K562 (cell line): ENCODE data around the gene PEX10. TPM values are rescaled to one million over a fixed set of nuclear protein-coding genes. Genes with fewer than 3 reads are reported as not detected.
"Not testable (repeated sequence)": the region's sequence is repeated elsewhere in the genome, so short reads cannot be mapped to it uniquely, and the experiment has no call there.

Source experiments
- ATAC-seq: fragments of 200-7000 bp; cut with Tn5 transposase; 3 replicates; pipeline ENCODE4 v1.9.1; 2020; ENCODE audit warnings: moderate library complexity
- BruUV-seq: library from RNA; stranded (reverse); fragments of 400-500 nt; replicated peaks from 2 replicates; lab custom pipeline; 2021; lab: Mats Ljungman, UMichigan
- CTCF ChIA-PET: fragments of 300-600 bp; formaldehyde crosslinking; extraction: SDS; loops from one replicate; lab custom pipeline; 2021; ENCODE audit warnings: low intra/inter-chr PET ratio; lab: Yijun Ruan, JAX
- POLR2A ChIA-PET: fragments of 300-600, 350-650 bp; sonication (Branson Sonifier 250); formaldehyde crosslinking; extraction: SDS; loops from one replicate; lab custom pipeline; 2021; ENCODE audit warnings: antibody characterized with exemption, inconsistent platforms; lab: Yijun Ruan, JAX
- DNase-seq, 4 experiments: peaks; one replicate each; pipeline versions ENCODE4 v3.0.0 to v3.0.0-alpha.2; 2011 to 2018; ENCODE audit warnings: low spot score in 3 of 4, mixed read lengths in 3 of 4; ENCODE audit errors: extremely low read depth in 1 of 4
- FAIRE-seq: peaks from 2 replicates; lab custom pipeline; 2011; peaks lifted over from hg19 to GRCh38; lab: Jason Lieb, UNC
- H2AFZ ChIP-seq: 2 replicates; pipeline ENCODE4 v1.6.0; 2011; ENCODE audit warnings: low read depth, low read length, control low read depth, inconsistent platforms
- H3K27ac ChIP-seq: fragments of 200-600 bp; 3 replicates; pipeline ENCODE4 v1.8.0; 2011; ENCODE audit warnings: low read depth, mild to moderate bottlenecking, control low read depth, inconsistent platforms, low read length, moderate library complexity, mixed read lengths; ENCODE audit errors: extremely low read depth
- H3K27me3 ChIP-seq, 2 experiments: fragments of 300-600 bp in 1 of 2; 2 replicates in 1 of 2; 3 replicates in 1 of 2; pipeline versions ENCODE4 v1.6.0 to v1.8.0; 2011; ENCODE audit warnings: inconsistent platforms in 2 of 2, low read length in 2 of 2, mild to moderate bottlenecking in 1 of 2, mixed read lengths in 1 of 2, moderate library complexity in 1 of 2; ENCODE audit not compliant: control insufficient read depth in 2 of 2, insufficient read depth in 2 of 2
- H3K36me3 ChIP-seq: fragments of 300-600 bp; 3 replicates; pipeline ENCODE4 v1.8.0; 2011; ENCODE audit warnings: mild to moderate bottlenecking, low read length, inconsistent platforms; ENCODE audit not compliant: control insufficient read depth, insufficient read depth
- H3K4me1 ChIP-seq, 2 experiments: fragments of 200-600 bp in 1 of 2; replicated peaks in 1 of 2; 2 replicates in 1 of 2; 3 replicates in 1 of 2; pipeline versions ENCODE4 v1.5.1 to v1.8.0; 2011; ENCODE audit warnings: inconsistent platforms in 2 of 2, low read length in 2 of 2, mild to moderate bottlenecking in 1 of 2, mixed read lengths in 1 of 2, moderate library complexity in 1 of 2; ENCODE audit not compliant: control insufficient read depth in 2 of 2, insufficient read depth in 2 of 2
- H3K4me2 ChIP-seq: 2 replicates; pipeline ENCODE4 v1.6.1; 2011; ENCODE audit warnings: low read length, control low read depth, inconsistent platforms, mixed read lengths; ENCODE audit not compliant: insufficient read depth
- H3K4me3 ChIP-seq: fragments of 200-600 bp; sonication (generic), shearing (Covaris generic); 2 replicates; pipeline ENCODE4 v1.5.1; 2016; ENCODE audit warnings: control low read depth, inconsistent platforms
- H3K79me2 ChIP-seq: fragments of 200-600 bp; 3 replicates; pipeline ENCODE4 v1.8.0; 2011; ENCODE audit warnings: low read length, inconsistent platforms; ENCODE audit not compliant: control insufficient read depth, insufficient read depth
- H3K9ac ChIP-seq, 2 experiments: 2 replicates each; pipeline versions ENCODE4 v1.6.0 to v1.6.1; 2011; ENCODE audit warnings: low read depth in 2 of 2, low read length in 2 of 2, control low read depth in 1 of 2, inconsistent platforms in 1 of 2, mild to moderate bottlenecking in 1 of 2, mixed read lengths in 1 of 2; ENCODE audit not compliant: insufficient read depth in 1 of 2
- H3K9me1 ChIP-seq: one replicate; pipeline ENCODE4 v1.6.0; 2011; ENCODE audit warnings: inconsistent platforms, mild to moderate bottlenecking, low read length, moderate library complexity; ENCODE audit not compliant: control insufficient read depth, insufficient read depth
- H3K9me3 ChIP-seq: replicated peaks from 2 replicates; pipeline ENCODE4 v1.5.1; 2011; ENCODE audit warnings: low read depth, low read length, inconsistent platforms; ENCODE audit not compliant: control insufficient read depth, insufficient read depth
- H4K20me1 ChIP-seq: replicated peaks from 2 replicates; pipeline ENCODE4 v1.6.1; 2011; ENCODE audit warnings: low read length, inconsistent platforms, mixed read lengths; ENCODE audit not compliant: control insufficient read depth, insufficient read depth
- MYNN ChIP-seq, 2 experiments: sonication (generic); formaldehyde crosslinking in 1 of 2; IDR thresholded peaks; 2 replicates each; pipeline versions ENCODE4 v1.5.0 to v1.6.1; 2016 to 2020; ENCODE audit warnings: antibody characterized with exemption in 1 of 2, missing genetic modification reagents in 1 of 2
- SIN3A ChIP-seq, 2 experiments: fragments of 150-350 bp in 1 of 2; IDR thresholded peaks; 2 replicates each; pipeline ENCODE4 v1.6.1; 2011 to 2016; ENCODE audit warnings: borderline replicate concordance in 2 of 2, low read depth in 2 of 2, low read length in 2 of 2, mild to moderate bottlenecking in 2 of 2, moderate library complexity in 2 of 2; ENCODE audit not compliant: control insufficient read depth in 1 of 2
- ZNF232 ChIP-seq: sonication (generic); formaldehyde crosslinking; IDR thresholded peaks from 2 replicates; pipeline ENCODE4 v1.8.0; 2022; ENCODE audit warnings: mild to moderate bottlenecking, missing genetic modification reagents
- WGBS: fragments of 100-300 bp; shearing (Covaris generic); methylation state at CpG from one replicate; pipeline ENCODE4 v1.1.6; 2016; ENCODE audit warnings: low coverage, mixed read lengths; ENCODE audit not compliant: insufficient coverage; ENCODE audit errors: missing lambda C conversion rate; 5-methylcytosine and 5-hydroxymethylcytosine counted together
- in situ Hi-C: fragments of 300-500 bp; cut with MboI; formaldehyde crosslinking; loops from 4 replicates; pipeline ENCODE4 v1.15.0; 2018; ENCODE audit warnings: inconsistent platforms, mixed read lengths
- intact Hi-C: fragments of 100-400 bp; cut with micrococcal nuclease; formaldehyde crosslinking; loops from 2 replicates; pipeline ENCODE4 v1.14.2; 2022
- polyA plus RNA-seq, 8 experiments: library from polyadenylated mRNA; depleted of rRNA in 4 of 8; stranded (reverse) in 5 of 8; unstranded in 3 of 8; fragments of >200 nt; fragmentation: Nextera tagmentation in 2 of 8; fragmentation: Illumina TruSeq in 1 of 8; extraction: Ambion mirVana in 2 of 8; extraction: Trizol in 1 of 8; gene quantifications; 2 replicates each; pipeline versions ENCODE4 v1.2.1 to v1.2.3, GENCODE V29; 2011 to 2014; ENCODE audit warnings: inconsistent platforms in 1 of 8, missing spikeins in 1 of 8
- total RNA-seq, 7 experiments: library from RNA; depleted of rRNA in 6 of 7; stranded (reverse); fragments of >200 nt in 6 of 7; fragmentation: Illumina TruSeq in 2 of 7; extraction: Trizol in 2 of 7; gene quantifications; 2 replicates each; pipeline versions ENCODE4 v1.2.1 to v1.2.3, GENCODE V29; 2011 to 2021; ENCODE audit warnings: low replicate concordance in 1 of 7
- TF ChIP-seq, protein P1 (sequence below): fragments of 450-650 bp; formaldehyde crosslinking; IDR thresholded peaks from 2 replicates; pipeline ENCODE4 v1.4.0; 2022; ENCODE audit warnings: missing genetic modification characterization

The PEX10 gene
- total and polyA plus RNA-seq, 9 of the 15 experiments (the other 6 are each of a cell fraction or from before 2014, with no cell fraction given), result 0.03 to 26.2 (median 8.7) TPM

DNA sequence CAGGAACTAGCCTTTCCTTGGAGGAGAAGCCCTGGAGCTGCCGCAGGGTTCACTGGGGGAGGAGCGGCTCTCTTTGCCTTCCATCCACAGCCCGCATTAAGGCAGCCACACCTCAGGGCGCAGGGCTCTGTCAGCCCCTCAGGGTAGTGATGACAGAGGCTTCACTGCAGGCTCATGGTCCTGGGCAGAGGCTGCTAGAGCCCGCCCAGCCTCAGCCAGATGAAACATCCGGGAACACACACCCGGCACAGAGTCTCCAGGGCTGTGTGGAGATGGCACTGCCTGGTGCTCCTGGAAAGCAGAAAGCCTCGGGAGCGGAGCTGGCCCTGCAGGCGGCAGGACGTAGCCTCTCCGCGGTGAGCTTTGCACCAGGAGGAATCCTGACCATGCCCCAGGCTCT lies 29.4 kb upstream of the PEX10 start (continued):
- TF ChIP-seq, protein P1, sequence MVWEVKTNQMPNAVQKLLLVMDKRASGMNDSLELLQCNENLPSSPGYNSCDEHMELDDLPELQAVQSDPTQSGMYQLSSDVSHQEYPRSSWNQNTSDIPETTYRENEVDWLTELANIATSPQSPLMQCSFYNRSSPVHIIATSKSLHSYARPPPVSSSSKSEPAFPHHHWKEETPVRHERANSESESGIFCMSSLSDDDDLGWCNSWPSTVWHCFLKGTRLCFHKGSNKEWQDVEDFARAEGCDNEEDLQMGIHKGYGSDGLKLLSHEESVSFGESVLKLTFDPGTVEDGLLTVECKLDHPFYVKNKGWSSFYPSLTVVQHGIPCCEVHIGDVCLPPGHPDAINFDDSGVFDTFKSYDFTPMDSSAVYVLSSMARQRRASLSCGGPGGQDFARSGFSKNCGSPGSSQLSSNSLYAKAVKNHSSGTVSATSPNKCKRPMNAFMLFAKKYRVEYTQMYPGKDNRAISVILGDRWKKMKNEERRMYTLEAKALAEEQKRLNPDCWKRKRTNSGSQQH (CRISPR knock-in tag), result no peak
- TF ChIP-seq ZNF232, result no peak
- no peak for TF ChIP-seq MYNN (IDR thresholded peaks at IDR 0.05)
- no peak for TF ChIP-seq MYNN (CRISPR knock-in tag; IDR thresholded peaks at IDR 0.05)
- no peak for TF ChIP-seq SIN3A (IDR thresholded peaks at IDR 0.05; ENCODE audit: borderline replicate concordance in 2 of 2, control insufficient read depth in 1 of 2, low read depth in 2 of 2, low read length in 2 of 2)

DNA sequence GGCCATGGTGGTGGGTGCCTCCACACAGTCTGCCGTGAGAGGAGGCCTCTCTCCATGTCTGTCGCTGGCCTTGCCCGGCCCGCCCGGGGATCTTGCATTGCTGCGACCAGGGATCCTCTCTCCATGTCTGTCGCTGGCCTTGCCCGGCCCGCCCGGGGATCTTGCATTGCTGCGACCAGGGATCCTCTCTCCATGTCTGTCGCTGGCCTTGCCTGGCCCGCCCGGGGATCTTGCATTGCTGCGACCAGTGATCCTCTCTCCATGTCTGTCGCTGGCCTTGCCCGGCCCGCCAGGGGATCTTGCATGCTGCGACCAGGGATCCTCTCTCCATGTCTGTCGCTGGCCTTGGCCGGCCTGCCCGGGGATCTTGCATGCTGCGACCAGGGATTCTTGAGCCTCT lies 28.0 kb upstream of the PEX10 start:
- CTCF ChIA-PET, H3K9me1 ChIP-seq, in situ Hi-C loops, H3K36me3 ChIP-seq, H3K79me2 ChIP-seq, intact Hi-C loops, H3K27ac ChIP-seq, POLR2A ChIA-PET, H4K20me1 ChIP-seq, H3K9me3 ChIP-seq, H3K9ac ChIP-seq, H3K4me2 ChIP-seq, BruUV-seq, H2AFZ ChIP-seq, ATAC-seq, H3K4me3 ChIP-seq, DNase-seq: not testable (repeated sequence)
- H3K27me3 ChIP-seq, result peaks cover 23 to 70% of the 10 kb centered on the region in 2 experiments
- peaks cover 0 to 27% of the 10 kb centered on the region in 2 experiments; a peak in 1 of 5 replicates for H3K4me1 ChIP-seq
- WGBS, result 23% methylated on average over 23 of the region's 23 CpGs
- FAIRE-seq, result peak; percentile 80
